Ramos (cell line): ENCODE measurements around the gene SLC6A19.
"Not testable (repeated sequence)": the region's sequence is repeated elsewhere in the genome, so short reads cannot be mapped to it uniquely, and the experiment has no call there.

Source experiments
- in situ Hi-C: fragments of 300-500 bp; cut with MboI; formaldehyde crosslinking; loops from one replicate; pipeline ENCODE4 v1.14.3; 2022; ENCODE audit warnings: low sequenced_read_pairs; ENCODE audit not compliant: unreplicated experiment

SLC6A19 gene

GRCh38 chr5:1253456-1254105 lies 52.2 kb downstream of the SLC6A19 start:
- in situ Hi-C loops, result no loop called here

GRCh38 chr5:1254196-1254595 lies 52.8 kb downstream of the SLC6A19 start:
- in situ Hi-C loops, result no loop called here

GRCh38 chr5:1255081-1255561 lies 53.7 kb downstream of the SLC6A19 start:
- in situ Hi-C loops, result no loop called here

- in situ Hi-C loops, result no loop called here
Measured at GRCh38 chr5:1256776-1257175, 55.4 kb downstream of the SLC6A19 start.

- in situ Hi-C loops, result no loop called here
Measured at GRCh38 chr5:1257363-1257762, 56.0 kb downstream of the SLC6A19 start.

- in situ Hi-C loops, result no loop called here
Measured at GRCh38 chr5:1257841-1258240, 56.4 kb downstream of the SLC6A19 start.

GRCh38 chr5:1259806-1260480 lies 58.5 kb downstream of the SLC6A19 start:
- in situ Hi-C loops, result no loop called here

- in situ Hi-C loops, result no loop called here
Measured at GRCh38 chr5:1261643-1262042, 60.2 kb downstream of the SLC6A19 start.

GRCh38 chr5:1262381-1262780 lies 61.0 kb downstream of the SLC6A19 start:
- in situ Hi-C loops, result no loop called here

- in situ Hi-C loops, result no loop called here
Measured at GRCh38 chr5:1264211-1264610, 62.8 kb downstream of the SLC6A19 start.

- in situ Hi-C loops, result no loop called here
Measured at GRCh38 chr5:1265026-1265425, 63.6 kb downstream of the SLC6A19 start.

GRCh38 chr5:1265461-1266455 lies 64.4 kb downstream of the SLC6A19 start:
- in situ Hi-C loops, result no loop called here

GRCh38 chr5:1266791-1267190 lies 65.4 kb downstream of the SLC6A19 start:
- in situ Hi-C loops, result no loop called here

- in situ Hi-C loops, result not testable (repeated sequence)
Measured at GRCh38 chr5:1267464-1267863, 66.1 kb downstream of the SLC6A19 start.

- in situ Hi-C loops, result no loop called here
Measured at GRCh38 chr5:1268056-1268455, 66.7 kb downstream of the SLC6A19 start.

GRCh38 chr5:1268666-1269065 lies 67.3 kb downstream of the SLC6A19 start:
- in situ Hi-C loops, result no loop called here

- in situ Hi-C loops, result no loop called here
Measured at GRCh38 chr5:1270426-1270825, 69.0 kb downstream of the SLC6A19 start.

GRCh38 chr5:1270933-1271914 lies 69.8 kb downstream of the SLC6A19 start:
- in situ Hi-C loops, result no loop called here

GRCh38 chr5:1272201-1272600 lies 70.8 kb downstream of the SLC6A19 start:
- in situ Hi-C loops, result no loop called here

GRCh38 chr5:1273745-1274144 lies 72.3 kb downstream of the SLC6A19 start:
- in situ Hi-C loops, result no loop called here
